ENCODE data around the gene GALM.

- TF ChIP-seq, protein P1, sequence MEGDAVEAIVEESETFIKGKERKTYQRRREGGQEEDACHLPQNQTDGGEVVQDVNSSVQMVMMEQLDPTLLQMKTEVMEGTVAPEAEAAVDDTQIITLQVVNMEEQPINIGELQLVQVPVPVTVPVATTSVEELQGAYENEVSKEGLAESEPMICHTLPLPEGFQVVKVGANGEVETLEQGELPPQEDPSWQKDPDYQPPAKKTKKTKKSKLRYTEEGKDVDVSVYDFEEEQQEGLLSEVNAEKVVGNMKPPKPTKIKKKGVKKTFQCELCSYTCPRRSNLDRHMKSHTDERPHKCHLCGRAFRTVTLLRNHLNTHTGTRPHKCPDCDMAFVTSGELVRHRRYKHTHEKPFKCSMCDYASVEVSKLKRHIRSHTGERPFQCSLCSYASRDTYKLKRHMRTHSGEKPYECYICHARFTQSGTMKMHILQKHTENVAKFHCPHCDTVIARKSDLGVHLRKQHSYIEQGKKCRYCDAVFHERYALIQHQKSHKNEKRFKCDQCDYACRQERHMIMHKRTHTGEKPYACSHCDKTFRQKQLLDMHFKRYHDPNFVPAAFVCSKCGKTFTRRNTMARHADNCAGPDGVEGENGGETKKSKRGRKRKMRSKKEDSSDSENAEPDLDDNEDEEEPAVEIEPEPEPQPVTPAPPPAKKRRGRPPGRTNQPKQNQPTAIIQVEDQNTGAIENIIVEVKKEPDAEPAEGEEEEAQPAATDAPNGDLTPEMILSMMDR (IDR thresholded peaks at IDR 0.05) = no peak
- TF ChIP-seq POLR2A (IDR thresholded peaks at IDR 0.05) = no peak
Observed at GRCh38 chr2:38743672-38744398, 77.9 kb downstream of the GALM start.

Data from uterus (tissue), 2 donors.